Activated CD4-positive, CD25-positive, alpha-beta regulatory T cell treated with anti-CD3 and anti-CD28 coated beads, Interleukin-2, amount 50 U/mL, for 24 hours (primary cell): ENCODE measurements around the gene NABP2.
"Not testable (repeated sequence)": the region's sequence is repeated elsewhere in the genome, so short reads cannot be mapped to it uniquely, and the experiment has no call there.

ENCODE experiments used
- ATAC-seq, 2 donors: fragments of 150-1000 bp; cut with Tn5 transposase; one replicate each; pipeline ENCODE4 v1.10.0; 2021; ENCODE audit warnings: mild to moderate bottlenecking in 1 of 2, moderate library complexity in 1 of 2

NABP2 gene

DNA sequence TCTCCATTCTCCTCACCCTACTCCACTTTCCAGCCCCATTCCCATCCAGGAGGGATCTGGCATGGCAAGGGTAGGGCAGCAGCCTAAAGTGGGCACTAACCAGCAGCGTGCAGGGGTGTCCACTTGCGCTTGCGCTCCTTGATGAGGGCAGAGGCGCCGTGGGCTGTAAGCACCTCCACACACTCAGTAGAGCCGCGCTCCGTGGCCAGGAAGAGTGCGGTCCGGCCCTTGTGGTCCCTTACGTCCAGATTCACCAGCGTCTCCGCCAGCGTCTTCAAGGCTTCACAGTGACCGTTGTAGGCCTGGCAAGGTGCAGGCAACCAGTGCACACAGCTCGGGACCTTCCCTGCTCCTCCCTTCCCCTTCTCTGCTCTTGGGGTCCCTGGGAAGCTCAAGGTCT is 23.8 kb downstream of the NABP2 start:
- ATAC-seq = no peak

DNA sequence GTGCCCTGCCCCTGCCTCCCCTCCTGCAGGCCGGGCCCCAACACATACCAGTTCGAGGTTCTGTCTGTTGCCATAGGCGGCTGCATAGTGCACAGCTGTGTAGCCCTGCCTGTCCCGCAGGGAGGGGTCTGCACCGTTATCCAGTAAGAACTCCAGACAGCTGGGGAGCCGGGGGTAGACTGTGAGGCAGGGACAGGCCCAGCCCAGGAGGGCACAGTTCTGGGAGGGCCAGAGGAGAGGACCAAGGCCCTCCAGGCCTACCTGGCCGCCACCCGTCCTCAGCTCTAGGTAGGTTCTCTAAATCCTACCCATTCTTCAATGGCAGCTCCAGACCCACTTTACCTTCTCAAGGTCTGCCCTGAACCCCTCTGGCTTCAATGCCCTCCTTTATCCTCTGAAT is 24.6 kb downstream of the NABP2 start:
- ATAC-seq = no peak

DNA sequence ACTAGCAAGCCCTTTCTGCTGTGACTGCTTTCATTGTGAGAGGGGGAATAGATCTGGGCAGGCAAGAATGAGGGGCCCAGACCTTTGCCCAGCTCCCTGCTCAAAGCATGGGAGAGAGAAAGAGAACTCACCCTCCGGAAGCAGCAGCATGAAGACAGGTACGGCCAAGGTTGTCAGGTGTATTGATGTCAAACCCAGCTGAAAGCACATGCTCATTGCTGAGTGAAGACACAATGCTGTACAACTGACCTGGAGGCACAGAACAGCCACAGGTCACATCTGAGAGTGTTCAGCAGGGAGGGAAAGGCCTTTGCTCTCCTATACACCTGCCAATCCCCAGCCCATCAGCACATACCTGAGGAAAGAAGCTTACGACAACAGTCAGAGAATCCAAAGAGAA is 28.5 kb downstream of the NABP2 start:
- ATAC-seq = no peak

DNA sequence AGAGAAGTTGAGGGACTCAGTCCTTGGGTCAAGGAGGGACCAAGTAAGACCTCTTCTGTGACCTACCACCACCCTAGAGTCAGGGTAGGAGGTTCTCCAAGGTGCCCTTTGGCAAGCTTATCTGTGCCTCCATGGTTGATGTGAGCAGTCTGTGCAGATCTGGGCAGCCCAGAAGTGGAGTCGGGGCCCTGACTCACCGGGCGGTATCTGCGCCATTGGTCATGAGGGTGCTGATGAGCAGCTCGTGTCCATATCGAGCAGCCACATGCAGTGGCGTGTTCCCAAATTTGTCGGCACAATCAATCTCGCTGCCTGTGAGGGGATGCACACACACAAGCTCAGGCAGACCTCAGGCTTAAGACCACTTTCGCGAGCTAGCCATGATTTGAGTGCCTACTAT is 28.9 kb downstream of the NABP2 start:
- no peak for ATAC-seq

DNA sequence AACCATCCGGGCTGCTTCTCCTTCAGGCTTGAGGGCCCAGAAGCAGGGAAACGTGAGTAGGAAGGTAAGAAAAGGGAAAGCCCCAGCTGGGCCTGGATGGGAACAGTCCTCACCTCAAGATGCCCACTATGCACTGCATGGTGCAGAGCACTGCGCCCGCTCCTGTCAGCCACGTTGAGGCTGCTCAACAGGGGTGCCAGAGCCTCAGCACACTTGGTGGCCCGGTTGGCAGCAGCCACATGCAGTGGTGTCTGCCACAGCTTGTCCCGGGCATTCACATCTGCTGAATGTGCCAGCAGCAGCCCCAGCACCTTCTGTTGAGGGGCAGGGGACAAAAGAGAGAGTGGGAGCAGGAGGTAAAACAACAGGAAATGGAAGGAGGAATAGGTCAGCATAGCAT is 31.5 kb downstream of the NABP2 start:
- no peak for ATAC-seq

DNA sequence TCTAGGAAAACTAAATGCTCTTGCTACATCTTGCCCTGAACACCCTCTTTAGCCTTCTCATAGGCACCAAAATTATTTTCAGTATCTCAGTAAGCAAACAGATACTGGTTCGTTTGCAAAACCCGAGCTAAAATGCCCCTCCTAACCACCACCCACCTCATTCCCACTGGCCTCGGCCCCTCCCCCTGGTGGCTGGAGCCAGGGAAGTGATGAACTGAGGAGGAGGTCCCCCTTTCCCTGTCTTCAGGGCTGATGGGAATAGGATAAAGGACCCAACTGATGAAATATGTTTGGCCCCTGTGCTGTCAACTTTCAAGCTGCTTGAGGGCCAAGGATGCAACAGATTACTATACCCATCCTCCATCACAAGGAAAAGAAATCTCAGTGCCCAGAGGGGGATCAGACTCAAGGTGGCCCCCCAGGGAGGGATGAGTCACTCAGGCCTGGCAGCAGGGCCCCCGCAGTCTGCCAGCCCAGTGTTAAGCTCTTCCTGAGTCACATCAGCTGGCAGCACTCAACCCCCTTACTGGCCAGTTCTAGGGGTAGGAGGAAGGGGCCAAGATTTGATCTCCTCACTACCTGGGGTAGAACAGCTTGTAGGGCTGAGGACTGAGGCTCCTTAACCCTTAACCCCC is 32.3 kb downstream of the NABP2 start:
- no peak for ATAC-seq

DNA sequence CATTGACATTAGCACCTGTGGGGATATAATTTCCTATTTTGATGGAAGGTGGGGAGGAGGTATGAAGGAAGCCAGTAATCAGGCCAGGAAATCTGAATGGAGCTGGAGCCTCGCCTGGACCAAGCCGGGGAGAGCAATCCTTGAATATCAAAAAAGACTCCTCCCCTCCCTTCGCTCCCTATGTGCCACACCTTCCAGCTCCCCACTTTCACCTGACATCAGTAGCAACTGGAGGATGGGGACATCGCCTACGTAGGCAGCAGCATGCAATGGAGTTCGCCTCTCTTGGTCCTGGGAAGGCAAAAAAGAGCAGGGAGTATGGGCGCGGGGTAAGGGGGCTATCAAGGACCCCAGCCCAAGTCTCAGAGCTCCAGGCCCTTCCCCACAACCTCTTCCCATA is 32.9 kb downstream of the NABP2 start:
- no peak for ATAC-seq

DNA sequence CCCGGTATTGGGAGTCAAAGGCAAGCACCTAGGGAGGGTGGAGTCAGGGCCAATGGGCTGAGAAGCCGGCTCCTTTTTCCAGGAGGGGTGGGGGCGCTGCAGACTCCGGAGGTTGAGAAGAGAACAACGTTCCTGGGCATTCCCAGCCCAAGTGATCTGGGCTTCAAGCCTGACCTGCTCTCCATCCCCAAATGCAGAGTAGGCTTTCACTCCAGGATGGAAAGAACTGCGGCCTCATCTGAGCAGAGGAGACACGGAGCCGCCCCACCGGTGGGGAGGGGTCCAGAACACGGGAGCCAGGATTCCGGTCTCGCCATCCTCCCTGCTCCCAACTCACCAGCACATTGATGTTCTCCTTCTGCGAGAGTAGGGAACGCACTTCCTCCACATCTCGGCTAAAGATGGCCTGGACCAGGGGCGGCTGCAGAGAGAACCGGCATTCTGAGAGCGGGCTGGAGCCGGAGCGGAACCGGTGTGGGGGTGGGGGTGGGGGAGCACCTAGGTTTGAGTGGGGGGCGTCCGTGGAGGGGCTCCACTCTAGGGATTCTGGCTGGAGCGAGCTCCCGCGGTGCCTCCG is 33.4 kb downstream of the NABP2 start:
- ATAC-seq = peak in 1 of 2 donors; percentile 11

DNA sequence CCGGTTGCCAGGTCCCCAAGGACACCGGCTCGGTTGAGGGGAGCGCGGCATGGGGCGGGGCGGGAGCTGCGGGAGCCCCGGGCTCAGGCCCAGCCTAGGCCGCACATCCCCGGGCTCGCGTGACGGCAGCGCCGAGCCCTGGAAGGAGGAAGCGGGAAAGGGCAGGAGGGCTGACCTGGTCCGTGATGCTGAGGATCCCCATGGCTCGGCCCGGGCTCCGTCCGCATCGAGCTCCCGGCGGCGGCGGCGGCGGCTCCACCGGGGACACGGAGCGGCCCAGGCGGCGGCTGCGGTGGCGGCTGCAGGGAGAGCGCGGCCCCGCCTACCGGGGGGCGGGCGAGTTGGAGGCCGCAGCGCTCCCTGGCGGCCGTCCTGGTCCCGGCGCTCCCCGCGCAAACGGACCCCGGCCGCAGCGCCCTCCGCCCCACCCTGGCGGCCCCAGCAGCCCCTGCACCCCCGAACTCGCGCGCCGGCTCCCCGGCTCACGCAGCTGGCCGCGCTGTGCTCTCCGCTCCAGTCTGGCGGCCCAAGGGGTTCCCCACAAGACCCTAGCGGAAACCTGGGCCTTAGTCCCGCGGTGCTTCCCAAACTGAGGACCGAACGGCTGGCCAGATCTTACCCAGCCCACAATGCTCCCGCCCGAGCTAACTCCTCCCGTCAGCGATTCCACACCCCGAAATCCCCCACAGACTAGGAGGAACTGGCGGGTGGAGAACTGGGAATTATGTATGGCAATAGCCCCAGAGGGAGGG is 34.1 kb downstream of the NABP2 start, which contains the start of gene ANKRD52:
Gene ANKRD52 (minus strand): TSS at position 317 of the 752 bp plus-strand sequence. CDS start 115 bp downstream, at position 202.
- ATAC-seq = peak; percentile 95 to 97

DNA sequence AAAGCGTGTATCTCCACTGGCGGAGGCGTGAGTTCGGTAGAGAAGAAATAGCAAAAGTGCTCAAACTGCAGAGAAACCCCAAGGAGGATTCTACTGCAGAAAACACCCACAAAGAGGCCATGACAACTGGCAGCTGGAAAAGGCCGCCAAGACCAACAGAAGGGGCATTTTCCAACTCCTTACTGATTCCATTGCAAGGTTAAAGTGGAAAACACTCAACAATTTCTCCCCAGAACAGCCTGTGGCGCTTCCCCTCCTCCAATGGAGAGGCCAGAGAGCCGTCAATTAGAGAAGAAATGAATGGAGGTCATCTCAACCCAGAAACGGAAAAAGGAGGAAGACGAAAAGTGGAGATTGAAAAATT is 34.7 kb downstream of the NABP2 start:
- no peak for ATAC-seq

DNA sequence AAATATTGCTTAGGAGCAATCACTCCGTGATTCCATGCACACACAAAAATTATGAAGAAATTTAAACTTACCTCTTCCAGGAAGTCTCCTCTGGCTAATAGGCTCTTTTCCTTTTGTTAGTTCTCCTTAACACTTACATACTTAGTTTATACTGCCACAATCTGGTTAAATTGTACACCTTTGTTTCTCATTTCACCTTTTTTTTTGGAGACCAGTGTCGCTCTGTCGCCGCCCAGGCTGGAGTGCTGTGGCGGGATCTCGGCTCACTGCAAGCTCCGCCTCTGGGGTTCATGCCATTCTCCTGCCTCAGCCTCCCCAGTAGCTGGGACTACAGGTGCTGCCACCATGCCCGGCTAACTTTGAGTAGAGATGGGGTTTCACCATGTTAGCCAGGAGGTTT is 36.2 kb downstream of the NABP2 start:
- no peak for ATAC-seq

DNA sequence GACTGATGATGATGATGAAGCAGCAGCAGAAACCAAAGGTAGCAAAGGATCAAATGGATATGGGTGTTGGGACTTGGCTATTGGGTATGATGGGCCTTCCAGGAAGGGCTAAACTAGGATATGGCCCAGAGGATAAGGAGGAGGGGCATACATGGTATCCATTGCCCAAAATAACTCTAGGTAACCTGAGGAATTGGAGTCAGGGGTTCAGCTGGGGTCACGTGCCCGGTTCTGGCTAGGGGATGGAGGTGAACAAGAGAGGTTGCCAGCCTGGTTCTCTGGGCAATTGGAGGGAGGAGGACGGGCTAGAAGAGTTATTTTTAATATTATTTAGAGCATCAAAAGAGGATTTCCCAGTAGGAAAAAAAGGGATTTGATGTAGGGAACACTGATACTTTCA is 36.8 kb downstream of the NABP2 start:
- ATAC-seq = no peak

DNA sequence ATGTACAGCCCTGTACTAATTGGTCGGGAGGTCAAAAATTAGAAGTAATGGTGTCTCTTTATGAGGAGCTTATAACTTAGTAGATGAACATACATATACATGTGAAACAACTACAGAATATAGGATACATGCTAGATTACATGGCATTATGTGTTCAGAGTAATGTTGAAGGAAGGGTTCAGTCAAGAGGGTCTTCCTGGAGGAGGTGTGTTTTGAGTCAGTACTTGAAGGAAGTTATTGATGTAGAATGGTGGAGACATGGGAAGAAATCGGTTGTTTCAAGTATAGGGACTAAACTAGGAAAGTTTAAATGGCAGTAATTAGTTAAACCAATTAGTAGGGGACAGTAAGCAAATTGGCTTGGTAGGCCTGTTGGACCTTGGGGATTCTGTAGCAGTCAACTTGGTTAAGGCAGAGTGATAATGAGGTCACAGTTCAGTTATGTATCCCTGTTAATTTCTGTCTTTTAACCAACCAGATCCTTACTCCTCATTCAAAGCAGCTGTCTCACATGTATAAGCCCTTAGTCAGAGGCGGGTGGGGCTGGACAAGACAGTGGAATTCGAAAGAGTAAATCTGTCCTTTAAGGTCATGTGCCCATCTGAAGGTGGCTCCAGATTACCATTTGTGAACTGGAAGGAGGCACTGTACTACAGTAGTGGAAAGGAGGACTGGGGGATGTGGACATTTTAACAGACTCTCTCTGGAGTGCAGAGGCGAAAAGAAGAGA is 37.5 kb downstream of the NABP2 start:
- no peak for ATAC-seq

DNA sequence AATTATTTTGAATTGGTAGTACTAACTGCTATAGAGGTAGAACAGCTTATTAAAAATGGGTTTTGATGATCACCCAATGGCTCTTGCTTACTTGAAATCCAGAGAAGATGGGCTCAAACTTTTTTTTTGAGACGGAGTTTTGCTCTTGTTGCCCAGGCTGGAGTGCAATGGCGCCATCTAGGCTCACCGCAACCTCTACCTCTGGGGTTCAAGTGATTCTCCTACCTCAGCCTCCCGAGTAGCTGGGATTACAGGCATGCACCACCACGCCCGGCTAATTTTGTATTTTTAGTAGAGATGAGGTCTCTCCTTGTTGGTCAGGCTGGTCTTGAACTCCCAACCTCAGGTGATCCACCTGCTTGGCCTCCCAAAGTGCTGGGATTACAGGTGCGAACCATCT is 38.8 kb downstream of the NABP2 start:
- ATAC-seq = not testable (repeated sequence)

DNA sequence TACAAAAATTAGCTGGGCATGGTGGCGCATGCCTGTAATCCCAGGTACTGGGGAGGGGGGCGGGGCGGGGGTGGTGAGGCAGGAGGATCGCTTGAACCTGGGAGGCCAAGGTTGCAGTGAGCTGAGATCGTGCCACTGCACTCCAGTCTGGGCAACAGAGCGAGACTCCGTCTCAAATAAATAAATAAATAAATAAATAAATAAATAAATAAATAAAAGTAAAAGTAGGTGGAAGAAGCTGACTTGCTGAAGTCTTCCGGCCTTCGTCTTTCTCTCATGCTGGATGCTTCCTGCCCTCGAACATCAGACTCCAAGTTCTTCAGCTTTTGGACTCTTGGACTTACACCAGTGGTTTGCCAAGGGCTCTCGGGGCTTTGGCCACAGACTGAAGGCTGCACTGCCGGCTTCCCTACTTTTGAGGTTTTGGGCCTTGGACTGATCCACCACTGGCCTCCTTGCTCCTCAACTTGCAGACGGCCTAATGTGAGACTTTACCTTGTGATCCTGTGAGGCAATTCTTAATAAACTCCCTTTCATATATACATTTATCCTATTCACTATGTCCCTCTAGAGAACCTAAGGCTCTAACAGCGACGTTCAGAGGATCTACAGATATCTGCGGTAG is 42.0 kb downstream of the NABP2 start:
- ATAC-seq = not testable (repeated sequence)

DNA sequence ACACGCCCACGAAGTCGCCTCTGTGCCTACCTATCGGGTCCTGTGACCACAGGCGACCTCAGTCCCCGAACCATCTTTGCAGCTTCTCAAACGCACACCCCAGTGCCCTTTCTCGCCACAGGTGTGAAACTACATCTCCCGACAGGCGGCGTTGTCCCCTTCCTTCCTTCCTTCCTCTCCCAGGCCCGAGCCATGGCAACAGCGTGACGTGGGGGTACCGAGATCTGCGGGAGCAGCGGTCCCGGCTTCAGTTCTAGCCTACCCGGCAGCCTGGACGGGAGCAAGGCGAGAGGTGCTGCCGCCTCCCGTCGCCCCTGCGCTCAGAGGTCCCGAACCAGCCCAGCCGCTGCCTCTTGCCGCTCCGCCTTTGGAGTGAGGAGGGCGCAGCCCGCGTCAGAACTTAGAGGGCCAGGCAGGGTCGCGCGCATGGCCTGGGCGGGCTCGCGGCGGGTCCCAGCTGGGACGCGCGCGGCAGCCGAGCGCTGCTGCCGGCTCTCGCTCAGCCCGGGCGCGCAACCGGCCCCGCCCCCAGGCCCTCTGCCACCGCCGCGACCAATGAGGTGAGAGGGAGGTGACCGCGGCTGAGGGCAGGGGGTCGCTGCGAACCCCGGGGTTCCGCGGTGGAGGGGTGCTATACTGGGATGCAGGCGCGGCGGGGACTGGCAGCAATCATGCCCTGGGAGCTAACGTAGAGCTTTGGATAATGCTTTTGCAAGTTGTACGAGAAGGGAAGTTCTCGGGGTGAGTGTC is 42.7 kb downstream of the NABP2 start, which contains the start of gene COQ10A:
Gene COQ10A (plus strand): TSS at position 250 of the 750 bp plus-strand sequence. CDS start 177 bp downstream, at position 427.
- peak; percentile 92 to 93 for ATAC-seq

DNA sequence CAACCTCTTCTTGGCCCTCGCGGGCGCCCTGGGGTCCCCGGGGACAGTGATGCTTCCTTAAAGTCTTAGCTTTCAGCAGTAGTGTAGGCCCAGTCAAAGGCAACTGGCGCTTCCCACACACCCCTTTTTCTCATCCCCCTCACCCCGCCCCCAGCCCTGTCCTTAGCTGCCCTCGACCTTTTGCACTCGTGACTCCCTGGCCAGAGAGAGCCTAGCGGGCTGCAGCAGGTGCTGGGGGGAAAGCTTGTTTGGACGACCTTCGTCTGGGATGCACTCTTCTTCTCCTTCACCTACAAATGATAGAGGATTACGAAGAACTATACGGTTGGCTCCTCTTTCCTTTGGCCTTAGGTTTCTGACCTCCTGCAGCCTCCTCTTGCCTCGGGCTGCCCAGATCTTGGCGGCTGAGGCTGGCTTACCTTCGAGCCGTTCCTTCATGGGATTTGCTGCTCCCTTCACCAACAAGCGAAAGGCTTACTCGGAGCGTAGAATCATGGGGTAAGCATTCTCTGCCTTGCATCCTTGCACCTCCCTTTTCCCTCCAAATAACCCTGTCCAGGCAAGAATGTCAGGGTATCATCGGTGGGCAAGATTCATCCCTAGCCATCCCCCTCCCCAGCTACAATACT is 43.4 kb downstream of the NABP2 start:
- no peak for ATAC-seq

DNA sequence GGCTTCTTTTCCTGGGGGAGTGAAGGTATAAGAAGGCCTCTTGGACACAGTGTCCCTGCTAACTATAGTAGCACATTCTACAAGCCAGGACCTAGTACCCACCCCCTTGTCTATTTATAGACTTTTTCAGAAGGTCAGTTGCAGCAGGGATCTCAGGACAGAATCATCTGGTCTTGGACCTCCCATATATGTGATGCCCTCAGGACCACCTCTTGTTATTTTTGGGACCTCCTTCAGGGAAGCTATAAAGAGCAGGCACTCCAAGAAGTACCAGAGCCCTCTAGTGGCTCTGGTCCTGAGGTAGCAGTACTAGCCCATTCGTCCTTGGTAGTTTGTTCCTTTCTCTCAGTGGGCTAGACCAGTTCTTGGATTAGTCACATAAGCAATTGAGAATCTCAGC is 46.9 kb downstream of the NABP2 start:
- ATAC-seq = no peak

DNA sequence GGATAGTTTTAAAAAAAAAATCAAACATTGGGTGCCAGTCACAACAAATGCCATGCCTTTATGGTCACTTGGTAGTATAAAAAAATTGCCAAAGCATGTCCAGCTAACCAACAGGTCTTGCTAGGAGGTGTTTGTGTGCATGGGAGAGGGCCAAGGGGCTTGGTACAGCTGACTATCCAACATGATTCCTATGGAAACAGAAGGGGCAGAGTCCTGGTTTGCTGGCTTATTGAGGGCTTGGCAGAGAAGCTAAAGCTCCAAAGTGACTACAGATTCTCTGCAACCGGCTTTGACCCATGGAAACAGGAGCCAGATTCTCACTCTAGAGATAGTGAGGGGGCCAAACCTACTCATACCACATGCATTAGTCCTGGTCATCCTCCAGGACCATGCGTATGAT is 48.3 kb downstream of the NABP2 start:
- not testable (repeated sequence) for ATAC-seq

DNA sequence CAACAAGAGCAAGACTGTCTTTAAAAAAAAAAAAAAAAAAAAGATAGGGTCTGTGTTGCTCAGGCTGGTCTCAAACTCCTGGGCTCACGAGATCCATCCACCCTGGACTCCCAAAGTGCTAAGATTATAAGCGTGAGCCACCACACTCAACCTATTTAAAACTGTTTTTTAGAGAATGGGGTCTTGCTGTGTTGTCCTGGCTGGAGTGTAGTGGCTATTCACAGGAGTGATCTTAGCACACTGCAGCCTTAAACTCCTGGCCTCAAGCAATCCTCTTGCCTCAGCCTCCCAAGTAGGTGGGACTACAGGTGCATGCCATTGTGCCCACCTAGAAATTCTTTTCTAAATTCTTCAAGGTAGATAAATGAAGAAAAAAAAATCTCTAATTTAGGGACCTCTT is 50.2 kb downstream of the NABP2 start:
- ATAC-seq = no peak

DNA sequence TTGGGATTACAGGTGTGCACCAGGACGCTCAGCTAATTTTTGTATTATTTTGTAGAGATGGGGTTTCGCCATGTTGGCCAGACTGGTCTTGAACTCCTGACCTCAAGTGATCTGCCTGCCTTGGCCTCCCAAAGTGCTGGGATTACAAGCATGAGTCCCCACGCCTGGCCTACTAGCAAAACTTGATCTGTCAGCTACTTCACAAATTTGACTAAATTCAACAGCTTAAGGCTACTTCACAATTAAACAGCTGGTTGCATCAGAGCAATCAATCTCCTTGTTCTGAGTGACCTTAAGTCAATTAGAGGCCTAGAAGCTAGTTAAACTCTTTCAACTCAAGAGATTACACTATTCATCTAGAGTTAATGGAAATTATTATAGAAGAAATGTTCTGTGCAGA is 54.8 kb downstream of the NABP2 start:
- ATAC-seq = no peak
